Pulmonary artery endothelial cell (primary cell): ENCODE results near the gene CYTH1. TPM values are rescaled to one million over a fixed set of nuclear protein-coding genes. Genes with fewer than 3 reads are reported as not detected.
"Not testable (repeated sequence)": the region's sequence is repeated elsewhere in the genome, so short reads cannot be mapped to it uniquely, and the experiment has no call there.

Source experiments
- DNase-seq: peaks from one replicate; pipeline ENCODE4 v3.0.0-alpha.2; 2011; ENCODE audit warnings: low read depth, low spot score
- total RNA-seq: library from RNA; depleted of rRNA; stranded (reverse); fragments of >200 nt; gene quantifications from 2 replicates; pipeline ENCODE4 v1.2.3, GENCODE V29; 2014

Gene CYTH1
- total RNA-seq, 1 donor from 2014 or later = 44.1 TPM

- DNase-seq = no peak
Observed at GRCh38 chr17:78789149-78789662, 7.1 kb upstream of the CYTH1 start.

DNA sequence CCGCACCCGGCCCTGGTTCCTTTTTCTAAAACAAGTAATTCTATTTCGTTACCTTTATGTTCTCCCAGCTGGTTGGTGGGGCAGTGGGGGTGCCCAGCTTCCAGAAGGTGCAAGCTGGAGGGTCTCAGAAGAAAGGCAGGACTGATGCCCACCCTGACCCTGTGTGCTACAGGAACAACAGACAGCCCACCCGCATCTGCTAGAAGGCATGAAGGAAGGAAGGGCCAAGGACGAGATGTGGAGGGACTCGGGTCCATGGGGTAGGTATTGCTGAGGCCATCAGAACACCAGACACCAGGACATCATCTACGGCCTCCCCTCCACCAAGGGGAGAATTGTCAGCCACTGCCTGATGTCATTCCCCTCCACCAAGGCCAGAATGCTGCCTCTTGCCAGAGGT is 6.4 kb upstream of the CYTH1 start:
- no peak for DNase-seq

DNA sequence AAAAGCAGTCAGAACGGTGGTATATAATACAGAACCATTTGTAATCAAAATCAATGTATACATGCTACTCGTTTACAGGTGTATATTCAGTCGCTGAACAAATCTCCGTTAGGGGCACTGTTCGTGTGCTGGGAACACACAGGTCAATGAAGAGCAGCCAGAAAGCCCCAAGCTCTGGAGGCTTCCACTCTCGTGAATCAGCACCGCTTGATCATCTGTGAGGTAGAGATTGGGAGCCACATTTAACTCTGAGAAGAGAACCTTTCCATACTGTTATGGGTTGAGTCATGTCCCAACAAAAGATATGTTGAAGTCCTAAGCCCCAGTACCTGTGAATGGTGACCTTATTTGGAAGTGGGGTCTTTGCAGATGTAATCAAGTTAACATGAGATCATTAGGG is 5.4 kb upstream of the CYTH1 start:
- DNase-seq = no peak

GRCh38 chr17:78785663-78786057 is 3.6 kb upstream of the CYTH1 start:
- DNase-seq = no peak

- DNase-seq = no peak
Observed at GRCh38 chr17:78785011-78785662, 3.1 kb upstream of the CYTH1 start.

GRCh38 chr17:78784352-78784751 is 2.3 kb upstream of the CYTH1 start:
- no peak for DNase-seq

- no peak for DNase-seq
Observed at GRCh38 chr17:78783711-78784324, 1.7 kb upstream of the CYTH1 start.

- DNase-seq = no peak
Observed at GRCh38 chr17:78781104-78781892, 775 bp downstream of the CYTH1 start.

- no peak for DNase-seq
Observed at GRCh38 chr17:78780335-78780734, 1.7 kb downstream of the CYTH1 start.

DNA sequence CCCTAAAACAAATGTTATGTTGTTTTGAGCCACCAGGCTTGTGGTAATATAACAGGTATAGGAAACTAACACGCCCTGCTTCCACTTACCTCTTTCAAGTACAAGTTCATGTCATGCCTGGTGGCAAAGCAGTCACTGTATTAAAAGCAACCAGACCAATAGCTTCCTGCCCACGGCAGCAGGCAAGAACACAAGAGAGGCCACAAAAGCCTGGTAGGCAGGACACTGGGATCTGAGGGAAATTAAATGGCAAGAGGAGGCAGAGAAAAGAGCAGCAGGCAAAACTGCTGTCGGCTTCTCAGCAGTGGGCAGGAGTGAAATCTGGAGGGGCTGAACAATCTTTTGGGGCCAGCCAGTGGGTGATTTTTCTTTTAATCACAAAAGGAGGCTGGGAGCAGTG is 2.2 kb downstream of the CYTH1 start:
- no peak for DNase-seq

DNA sequence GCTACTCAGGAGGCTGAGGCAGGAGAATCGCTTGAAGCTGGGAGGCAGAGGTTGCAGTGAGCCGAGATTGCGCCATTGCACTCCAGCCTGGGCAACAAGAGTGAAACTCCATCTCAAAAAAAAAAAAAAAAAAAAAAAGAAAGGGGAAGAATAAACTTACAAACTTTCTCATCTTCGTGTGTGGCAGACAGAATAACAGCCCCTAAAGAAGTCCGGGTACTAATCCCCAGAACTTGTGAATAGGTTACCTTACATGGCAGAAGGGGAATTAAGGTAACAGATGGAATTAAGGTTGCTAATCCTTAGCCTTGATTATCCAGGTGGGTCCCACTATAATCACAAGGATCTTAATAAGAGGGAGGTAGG is 2.8 kb downstream of the CYTH1 start:
- DNase-seq = not testable (repeated sequence)

- DNase-seq = no peak
Observed at GRCh38 chr17:78777881-78778280, 4.2 kb downstream of the CYTH1 start.

- DNase-seq = no peak
Observed at GRCh38 chr17:78774956-78775571, 7.0 kb downstream of the CYTH1 start.

DNA sequence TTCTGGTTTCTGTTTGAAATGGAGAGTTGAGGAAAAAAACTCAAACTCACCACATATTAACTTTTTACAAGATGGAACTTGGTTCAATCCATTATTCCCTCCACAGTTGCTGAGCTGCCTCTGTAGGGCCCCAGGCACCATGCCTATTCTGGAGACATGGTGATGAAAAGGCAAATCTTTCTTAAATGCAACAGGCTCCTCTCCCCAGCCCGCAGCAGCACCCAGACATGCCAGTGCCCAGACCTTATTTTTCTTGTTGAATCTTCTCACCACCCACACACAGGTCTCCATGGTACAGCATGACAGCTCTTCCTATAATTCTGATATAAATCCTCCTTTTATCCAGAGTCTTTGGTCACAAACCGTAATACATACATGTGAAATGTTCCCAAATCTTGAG is 7.6 kb downstream of the CYTH1 start:
- DNase-seq = no peak

- DNase-seq = no peak
Observed at GRCh38 chr17:78771758-78772382, 10.2 kb downstream of the CYTH1 start.

- no peak for DNase-seq
Observed at GRCh38 chr17:78769196-78769773, 12.8 kb downstream of the CYTH1 start.

DNA sequence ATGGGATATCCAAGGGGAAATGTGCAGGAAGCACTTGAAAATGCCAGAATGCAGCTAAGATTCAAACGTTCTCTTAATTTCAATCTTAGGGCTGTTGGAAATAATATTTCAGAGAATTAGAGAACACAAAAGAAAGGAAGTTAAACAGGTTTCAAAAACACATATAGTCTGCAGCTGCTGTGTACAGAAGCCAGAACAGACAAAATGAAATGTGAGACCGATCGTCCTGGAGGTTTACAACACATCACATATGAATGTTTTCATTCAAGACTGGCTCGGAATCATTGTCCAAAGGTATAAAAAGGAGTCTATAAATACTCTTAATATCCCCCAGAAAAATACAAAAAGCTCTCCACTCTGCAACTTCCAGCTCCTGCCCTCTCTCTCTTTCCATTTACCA is 14.3 kb downstream of the CYTH1 start:
- no peak for DNase-seq

GRCh38 chr17:78766743-78767294 is 15.3 kb downstream of the CYTH1 start:
- DNase-seq = no peak

- no peak for DNase-seq
Observed at GRCh38 chr17:78766225-78766624, 15.8 kb downstream of the CYTH1 start.

- no peak for DNase-seq
Observed at GRCh38 chr17:78765821-78766220, 16.3 kb downstream of the CYTH1 start.

DNA sequence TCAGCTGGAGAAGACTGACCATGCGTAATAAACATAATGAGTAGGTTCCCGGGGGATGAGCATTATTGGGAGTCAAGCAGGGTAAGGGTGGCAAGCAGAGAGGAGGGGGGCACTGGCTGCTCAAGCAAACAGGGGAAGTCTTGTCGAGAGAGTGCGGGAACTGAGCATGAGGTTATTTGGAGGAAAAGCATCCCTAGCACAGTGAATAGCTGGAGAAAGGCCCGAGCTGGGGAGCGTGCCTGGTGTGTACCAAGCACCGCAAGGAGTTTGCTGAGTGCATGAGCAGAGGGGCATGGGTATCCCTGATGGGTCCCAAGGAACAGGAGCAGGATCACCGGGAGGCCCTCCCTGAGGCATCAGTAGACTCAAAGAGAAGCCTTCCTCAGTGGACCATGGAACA is 17.2 kb downstream of the CYTH1 start:
- no peak for DNase-seq
